GM23338 (cell line): ENCODE measurements around the gene PLAGL1. TPM values are rescaled to one million over a fixed set of nuclear protein-coding genes. Genes with fewer than 3 reads are reported as not detected.

Experiments used
- ATAC-seq: fragments of 200-7000 bp; cut with Tn5 transposase; 3 replicates; pipeline ENCODE4 v1.9.1; 2020
- DNase-seq: peaks from one replicate; pipeline ENCODE4 v3.0.0-alpha.2; 2015; ENCODE audit warnings: low spot score
- H2AFZ ChIP-seq: fragments of 200-600 bp; sonication (generic); 2 replicates; pipeline ENCODE4 v1.8.0; 2016; ENCODE audit warnings: antibody characterized with exemption, mild to moderate bottlenecking, moderate library complexity
- H3F3A ChIP-seq: fragments of 200-600 bp; sonication (generic); replicated peaks from 2 replicates; pipeline ENCODE4 v1.8.0; 2017; ENCODE audit warnings: antibody characterized with exemption, mixed run types, low read depth
- H3K27ac ChIP-seq: fragments of 200-600 bp; sonication (generic); 2 replicates; pipeline ENCODE4 v1.6.1; 2016; ENCODE audit warnings: low read depth
- H3K27me3 ChIP-seq: fragments of 200-600 bp; sonication (generic); 2 replicates; pipeline ENCODE4 v1.8.0; 2016; ENCODE audit warnings: mild to moderate bottlenecking, mixed run types, moderate library complexity; ENCODE audit not compliant: insufficient read depth
- H3K36me3 ChIP-seq: fragments of 200-600 bp; sonication (generic); 2 replicates; pipeline ENCODE4 v1.8.0; 2016; ENCODE audit warnings: mild to moderate bottlenecking; ENCODE audit not compliant: insufficient read depth
- H3K4me1 ChIP-seq: fragments of 200-600 bp; sonication (generic); 2 replicates; pipeline ENCODE4 v1.8.0; 2016; ENCODE audit warnings: mild to moderate bottlenecking, moderate library complexity; ENCODE audit not compliant: insufficient read depth
- H3K4me2 ChIP-seq: fragments of 200-600 bp; sonication (generic); 2 replicates; pipeline ENCODE4 v1.7.1; 2017; ENCODE audit warnings: mixed run types
- H3K4me3 ChIP-seq: fragments of 200-600 bp; sonication (generic); 2 replicates; pipeline ENCODE4 v1.6.1; 2016; ENCODE audit warnings: mixed run types
- H3K79me2 ChIP-seq: fragments of 200-600 bp; sonication (generic); replicated peaks from 2 replicates; pipeline ENCODE4 v1.8.0; 2017; ENCODE audit warnings: mild to moderate bottlenecking; ENCODE audit not compliant: insufficient read depth
- H3K9me2 ChIP-seq: fragments of 200-600 bp; sonication (generic); 2 replicates; pipeline ENCODE4 v1.8.0; 2017; ENCODE audit not compliant: insufficient read depth
- H4K20me1 ChIP-seq: fragments of 200-600 bp; sonication (generic); replicated peaks from 2 replicates; pipeline ENCODE4 v1.8.0; 2017; ENCODE audit warnings: mild to moderate bottlenecking; ENCODE audit not compliant: insufficient read depth
- H3K27ac Mint-ChIP-seq: 2 replicates; pipeline ENCODE4 v1.8.0; 2020; ENCODE audit warnings: inconsistent platforms, mild to moderate bottlenecking, moderate library complexity, mixed read lengths
- H3K27me3 Mint-ChIP-seq: 3 replicates; pipeline ENCODE4 v1.8.0; 2022; ENCODE audit warnings: low read depth, mild to moderate bottlenecking, moderate library complexity, mixed read lengths, inconsistent platforms; ENCODE audit not compliant: insufficient read depth, poor library complexity
- H3K36me3 Mint-ChIP-seq: 3 replicates; pipeline ENCODE4 v1.8.0; 2021; ENCODE audit warnings: low read depth, mild to moderate bottlenecking, inconsistent platforms, moderate library complexity, mixed read lengths
- H3K4me1 Mint-ChIP-seq: 3 replicates; pipeline ENCODE4 v1.8.0; 2020; ENCODE audit warnings: mild to moderate bottlenecking, inconsistent platforms, mixed read lengths
- H3K4me3 Mint-ChIP-seq: 3 replicates; pipeline ENCODE4 v1.8.0; 2021; ENCODE audit warnings: moderate library complexity, mild to moderate bottlenecking, inconsistent platforms, mixed read lengths
- H3K9me3 Mint-ChIP-seq: 3 replicates; pipeline ENCODE4 v1.8.0; 2020; ENCODE audit warnings: moderate library complexity, mild to moderate bottlenecking, inconsistent platforms, mixed read lengths
- EZH2 ChIP-seq: fragments of 200-600 bp; sonication (generic); IDR thresholded peaks from one replicate; pipeline ENCODE4 v1.8.0; 2017; ENCODE audit warnings: antibody characterized with exemption, mild to moderate bottlenecking, low read depth; ENCODE audit not compliant: unreplicated experiment
- EZH2phosphoT487 ChIP-seq: fragments of 200-600 bp; sonication (generic); IDR thresholded peaks from one replicate; pipeline ENCODE4 v1.8.1; 2018; ENCODE audit warnings: antibody characterized with exemption; ENCODE audit not compliant: unreplicated experiment
- JUNB ChIP-seq: IDR thresholded peaks from one replicate; pipeline ENCODE4 v1.6.1; 2016; ENCODE audit warnings: antibody characterized with exemption; ENCODE audit not compliant: unreplicated experiment
- NANOG ChIP-seq: IDR thresholded peaks from 2 replicates; pipeline ENCODE4 v1.6.1; 2016; ENCODE audit warnings: antibody characterized with exemption, borderline replicate concordance
- STAT1 ChIP-seq: IDR thresholded peaks from one replicate; pipeline ENCODE4 v1.6.1; 2016; ENCODE audit warnings: antibody characterized with exemption; ENCODE audit not compliant: unreplicated experiment
- ZNF331 ChIP-seq: fragments of 250-450 bp; sonication (Bioruptor Pico); IDR thresholded peaks from 2 replicates; pipeline ENCODE4 v1.5.0; 2020; ENCODE audit warnings: low read depth, mild to moderate bottlenecking, moderate library complexity
- polyA plus RNA-seq: library from polyadenylated mRNA; unstranded; fragments of >200 nt; fragmentation: Nextera tagmentation; extraction: Ambion mirVana; gene quantifications from 2 replicates; pipeline ENCODE4 v1.2.1, GENCODE V29; 2016
- total RNA-seq: library from RNA; depleted of rRNA; stranded (reverse); fragments of >200 nt; shearing (Covaris generic); gene quantifications from 2 replicates; pipeline ENCODE4 v1.2.3, GENCODE V29; 2014
- TF ChIP-seq, protein P1 (sequence below), 2 experiments: fragments of 200-600 bp in 1 of 2; sonication (generic) in 1 of 2; conservative IDR thresholded peaks; 2 replicates each; pipeline versions ENCODE4 v1.5.1 to v1.6.1; 2016 to 2017; ENCODE audit warnings: antibody characterized with exemption in 2 of 2, low read depth in 2 of 2, mild to moderate bottlenecking in 2 of 2, moderate library complexity in 1 of 2

The PLAGL1 gene
- total and polyA plus RNA-seq, 2 experiments from 2014 or later, result 0.90 to 1.7 TPM

DNA sequence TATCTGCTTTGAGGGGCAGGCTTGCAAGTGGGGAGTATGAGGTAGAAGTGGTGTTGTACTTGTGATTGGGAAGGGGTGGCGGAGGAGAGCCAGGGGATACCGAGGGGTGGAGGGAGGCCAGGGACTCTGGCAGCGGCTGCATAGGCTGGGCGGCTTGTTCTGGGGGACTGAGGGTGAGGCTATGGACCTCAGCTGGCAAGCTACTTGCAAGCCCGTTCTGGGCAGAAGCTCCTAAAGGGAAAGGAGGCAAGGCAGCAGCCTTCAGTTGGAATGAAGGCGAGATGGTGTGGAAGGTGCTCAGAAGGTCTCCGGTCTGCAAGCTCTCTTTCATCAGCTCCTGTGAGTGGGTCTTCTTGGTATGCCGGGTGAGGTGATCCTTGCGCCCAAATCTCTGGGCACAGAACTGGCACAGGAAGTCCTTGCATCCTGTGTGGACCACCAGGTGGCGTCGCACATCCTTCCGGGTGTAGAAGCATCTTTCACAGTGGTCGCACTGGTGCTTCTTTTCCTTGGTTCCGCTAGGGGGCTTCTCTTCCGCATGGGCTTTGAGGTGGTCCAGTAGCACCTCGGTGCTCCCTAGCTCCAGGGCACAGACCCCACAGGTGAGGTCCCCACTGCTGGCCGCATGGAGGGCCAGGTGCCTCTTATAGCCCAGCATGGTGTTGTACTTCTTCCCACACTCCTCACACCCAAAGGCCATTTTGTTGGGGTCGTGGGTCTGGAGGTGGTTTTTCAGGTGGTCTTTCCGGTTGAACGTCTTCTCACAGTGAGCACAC lies 66.0 kb downstream of the PLAGL1 start (continued):
- TF ChIP-seq ZNF331 (CRISPR knock-in tag) (no peak), NANOG (no peak), JUNB (no peak), EZH2 (no peak), STAT1 (no peak)
- TF ChIP-seq, protein P1, sequence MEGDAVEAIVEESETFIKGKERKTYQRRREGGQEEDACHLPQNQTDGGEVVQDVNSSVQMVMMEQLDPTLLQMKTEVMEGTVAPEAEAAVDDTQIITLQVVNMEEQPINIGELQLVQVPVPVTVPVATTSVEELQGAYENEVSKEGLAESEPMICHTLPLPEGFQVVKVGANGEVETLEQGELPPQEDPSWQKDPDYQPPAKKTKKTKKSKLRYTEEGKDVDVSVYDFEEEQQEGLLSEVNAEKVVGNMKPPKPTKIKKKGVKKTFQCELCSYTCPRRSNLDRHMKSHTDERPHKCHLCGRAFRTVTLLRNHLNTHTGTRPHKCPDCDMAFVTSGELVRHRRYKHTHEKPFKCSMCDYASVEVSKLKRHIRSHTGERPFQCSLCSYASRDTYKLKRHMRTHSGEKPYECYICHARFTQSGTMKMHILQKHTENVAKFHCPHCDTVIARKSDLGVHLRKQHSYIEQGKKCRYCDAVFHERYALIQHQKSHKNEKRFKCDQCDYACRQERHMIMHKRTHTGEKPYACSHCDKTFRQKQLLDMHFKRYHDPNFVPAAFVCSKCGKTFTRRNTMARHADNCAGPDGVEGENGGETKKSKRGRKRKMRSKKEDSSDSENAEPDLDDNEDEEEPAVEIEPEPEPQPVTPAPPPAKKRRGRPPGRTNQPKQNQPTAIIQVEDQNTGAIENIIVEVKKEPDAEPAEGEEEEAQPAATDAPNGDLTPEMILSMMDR (conservative IDR thresholded peaks at IDR 0.05; ENCODE audit: low read depth in 2 of 2), result peak; percentile 95 to 100

DNA sequence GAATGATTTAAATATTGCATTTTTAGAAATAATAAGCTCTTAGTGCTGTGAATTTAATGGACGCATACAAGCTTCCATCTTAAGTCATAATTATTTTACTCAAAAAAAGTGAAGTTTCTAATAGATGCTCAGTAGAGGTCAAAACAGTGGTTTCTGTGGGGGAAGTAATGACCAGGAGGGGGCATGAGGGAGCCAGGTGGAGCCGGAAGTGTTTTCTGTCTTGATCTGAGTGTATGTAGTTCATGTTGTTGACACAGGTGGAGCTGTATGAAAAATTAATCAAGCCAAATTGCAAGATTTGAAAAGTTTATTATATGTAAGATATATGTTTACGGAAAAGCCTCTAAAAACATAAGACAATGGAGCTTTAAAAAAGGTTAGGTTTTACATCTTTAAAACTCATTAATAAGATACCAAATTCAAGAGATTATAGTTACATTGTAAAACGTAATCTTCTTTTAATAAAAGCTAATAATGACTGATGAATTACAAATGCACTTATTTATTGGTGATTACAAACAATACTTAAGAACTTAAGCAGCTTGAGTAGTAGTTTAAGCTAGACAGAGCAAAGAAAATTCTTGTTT lies 68.0 kb downstream of the PLAGL1 start:
- H3K4me1 Mint-ChIP-seq, result peaks cover 38% of the 10 kb centered on the region
- peak; percentile 22 for ATAC-seq

More for the DNA sequence above, 68.0 kb downstream of the PLAGL1 start:
- H4K20me1 ChIP-seq, result no peaks in the 10 kb centered on the region
- Mint-ChIP-seq H3K36me3 (no peaks in the 10 kb centered on the region), H3K9me3 (no peaks in the 10 kb centered on the region), H3K27me3 (peaks cover 12% of the 10 kb centered on the region), H3K4me3 (no peak overlapping the region), H3K27ac (no peak overlapping the region)
- H3K9me2 ChIP-seq, result peaks cover 2% of the 10 kb centered on the region; the same call in 1 of the 2 replicates
- H3K27me3 ChIP-seq, result peaks cover 25% of the 10 kb centered on the region
- no peak overlapping the region for H2AFZ ChIP-seq
- H3K4me2 ChIP-seq, result no peak overlapping the region
- no peak overlapping the region for H3K4me3 ChIP-seq
- peaks cover 24% of the 10 kb centered on the region for H3K4me1 ChIP-seq
- no peaks in the 10 kb centered on the region for H3F3A ChIP-seq
- H3K79me2 ChIP-seq, result no peaks in the 10 kb centered on the region
- no peaks in the 10 kb centered on the region for H3K36me3 ChIP-seq
- no peak overlapping the region for H3K27ac ChIP-seq
- DNase-seq, result peak; percentile 78
- TF ChIP-seq EZH2phosphoT487, result no peak
- TF ChIP-seq, protein P1 (conservative IDR thresholded peaks at IDR 0.05; ENCODE audit: low read depth in 2 of 2), result peak; percentile 82 to 98
